Muscle of back (tissue), 11 donors: Measurements from ENCODE around the gene APH1A. TPM values are rescaled to one million over a fixed set of nuclear protein-coding genes. Genes with fewer than 3 reads are reported as not detected.
"Not testable (repeated sequence)": the region's sequence is repeated elsewhere in the genome, so short reads cannot be mapped to it uniquely, and the experiment has no call there.

Source experiments
- DNase-seq, 3 donors: peaks; one replicate each; pipeline versions ENCODE4 v3.0.0 to v3.0.0-alpha.2; 2013
- polyA plus RNA-seq, 10 donors: library from polyadenylated mRNA; unstranded; fragments of 120-200 nt; gene quantifications; one replicate each; pipeline ENCODE4 v1.2.1, GENCODE V29; 2013; ENCODE audit not compliant: insufficient read length in 10 of 10

The APH1A gene
- polyA plus RNA-seq, 10 donors = 97.3 to 128 (median 112) TPM

GRCh38 chr1:150235294-150235851 lies 33.4 kb downstream of the APH1A start:
- DNase-seq = peak in 1 of 3 donors; percentile 79

- DNase-seq = peak; percentile 73 to 95 (median 86)
Observed at GRCh38 chr1:150234566-150235293, 34.1 kb downstream of the APH1A start.

- DNase-seq = no peak
Observed at GRCh38 chr1:150234309-150234565, 34.6 kb downstream of the APH1A start.

GRCh38 chr1:150233359-150234308 lies 35.2 kb downstream of the APH1A start:
- DNase-seq = no peak

GRCh38 chr1:150232921-150233320 lies 35.9 kb downstream of the APH1A start:
- DNase-seq = not testable (repeated sequence)

- not testable (repeated sequence) for DNase-seq
Observed at GRCh38 chr1:150228246-150228645, 40.6 kb downstream of the APH1A start.

- DNase-seq = no peak
Observed at GRCh38 chr1:150227228-150227627, 41.6 kb downstream of the APH1A start.

GRCh38 chr1:150226486-150226885 lies 42.3 kb downstream of the APH1A start:
- DNase-seq = no peak

- DNase-seq = no peak
Observed at GRCh38 chr1:150225546-150225945, 43.3 kb downstream of the APH1A start.

GRCh38 chr1:150224983-150225382 lies 43.8 kb downstream of the APH1A start:
- no peak for DNase-seq

GRCh38 chr1:150221552-150221951 lies 47.3 kb downstream of the APH1A start:
- peak in 1 of 3 donors; percentile 24 for DNase-seq

- not testable (repeated sequence) for DNase-seq
Observed at GRCh38 chr1:150215855-150216254, 53.0 kb downstream of the APH1A start.

Other genes with a start within 250 kb of the APH1A start
- gene VPS45, start 201.2 kb downstream of the APH1A start, polyA plus RNA-seq = 10 to 100 TPM; 38.4 to 60.2 (median 47.9) TPM
- gene PLEKHO1, start 119.1 kb downstream of the APH1A start, polyA plus RNA-seq = 10 to 100 TPM; 64.0 to 93.4 (median 78.0) TPM
- 10 to 100 TPM; 35.6 to 54.5 (median 44.6) TPM for gene ANP32E, start 32.9 kb downstream of the APH1A start, polyA plus RNA-seq
- 1 to 10 TPM; 2.9 to 9.7 (median 5.1) TPM for gene CA14, start 11.2 kb downstream of the APH1A start, polyA plus RNA-seq
- 10 to 100 TPM; 28.6 to 60.0 (median 40.3) TPM for gene C1orf54, start 3.8 kb upstream of the APH1A start, polyA plus RNA-seq
- 1 to 10 TPM; 1.7 to 5.8 (median 3.3) TPM for gene CIART, start 13.5 kb upstream of the APH1A start, polyA plus RNA-seq
- gene MRPS21, start 24.8 kb upstream of the APH1A start, polyA plus RNA-seq = 10 to 100 TPM; 39.9 to 59.1 (median 44.1) TPM
- 10 to 100 TPM; 26.8 to 66.6 (median 37.7) TPM for gene PRPF3, start 52.5 kb upstream of the APH1A start, polyA plus RNA-seq
- 10 to 100 TPM; 20.8 to 29.3 (median 24.4) TPM for gene RPRD2, start 95.1 kb upstream of the APH1A start, polyA plus RNA-seq
- gene TARS2, start 218.4 kb upstream of the APH1A start, polyA plus RNA-seq = 10 to 100 TPM; 15.0 to 25.3 (median 19.0) TPM
- gene ECM1, start 239.1 kb upstream of the APH1A start, polyA plus RNA-seq = 10 to 100 TPM in 1 of 10 donors, 1 to 10 TPM in 9; 3.3 to 13.7 (median 4.3) TPM
- gene FALEC, start 246.7 kb upstream of the APH1A start, polyA plus RNA-seq = under 1 TPM in 8 of 10 donors, not detected in 2; 0.43 to 0.99 (median 0.65) TPM